ENCODE data around the gene ILKAP.

Gene ILKAP

DNA sequence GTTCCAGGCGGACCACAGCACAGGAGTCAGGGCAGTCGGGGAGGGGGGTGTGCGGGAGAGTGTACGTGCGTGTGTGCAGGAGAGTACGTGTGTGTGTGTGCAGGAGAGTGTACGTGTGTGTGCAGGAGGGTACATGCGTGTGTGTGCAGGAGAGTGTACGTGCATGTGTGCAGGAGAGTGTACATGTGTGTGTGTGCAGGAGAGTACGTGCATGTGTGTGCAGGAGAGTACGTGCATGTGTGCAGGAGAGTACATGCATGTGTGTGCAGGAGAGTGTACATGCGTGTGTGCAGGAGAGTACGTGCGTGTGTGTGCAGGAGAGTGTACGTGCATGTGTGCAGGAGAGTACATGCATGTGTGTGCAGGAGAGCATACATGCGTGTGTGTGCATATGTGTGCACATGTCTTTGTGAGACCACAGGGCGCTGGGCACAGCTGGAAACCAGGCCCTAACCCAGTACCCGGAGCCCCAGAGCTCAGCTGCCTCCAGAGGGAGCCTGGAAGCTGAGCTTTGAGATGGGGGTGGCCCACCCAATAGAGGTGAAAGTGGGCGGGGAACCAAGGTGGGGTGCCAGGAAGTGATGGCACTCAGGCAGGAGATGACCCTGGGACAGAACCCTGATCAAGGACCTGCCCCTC lies 78.9 kb downstream of the ILKAP start:
- DNase-seq (ENCODE audit: low spot score) = no peak

DNA sequence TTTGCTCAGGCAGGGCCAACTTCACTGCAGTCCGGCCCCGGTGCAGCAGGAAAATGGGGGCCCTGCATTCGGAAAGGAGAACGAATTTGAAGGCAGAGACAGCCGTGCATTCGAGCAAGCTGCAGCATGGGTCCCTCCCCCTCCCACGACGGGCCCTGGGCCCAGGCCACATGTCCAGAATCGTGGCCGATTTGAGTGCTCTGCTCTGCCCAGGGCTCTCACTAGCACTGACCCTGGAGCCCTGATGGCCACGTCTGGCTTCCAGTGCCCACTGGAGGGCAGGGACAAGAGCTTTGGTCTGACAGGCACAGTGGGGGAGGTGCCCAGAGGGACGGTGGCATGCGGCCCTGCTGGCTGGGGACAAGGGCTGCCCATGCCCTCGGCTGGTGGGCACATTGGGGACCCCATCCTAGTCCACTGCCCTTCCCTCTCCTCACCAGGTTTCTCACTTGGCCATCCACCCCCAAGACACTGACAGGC lies 79.5 kb downstream of the ILKAP start:
- no peak for DNase-seq (ENCODE audit: low spot score)

DNA sequence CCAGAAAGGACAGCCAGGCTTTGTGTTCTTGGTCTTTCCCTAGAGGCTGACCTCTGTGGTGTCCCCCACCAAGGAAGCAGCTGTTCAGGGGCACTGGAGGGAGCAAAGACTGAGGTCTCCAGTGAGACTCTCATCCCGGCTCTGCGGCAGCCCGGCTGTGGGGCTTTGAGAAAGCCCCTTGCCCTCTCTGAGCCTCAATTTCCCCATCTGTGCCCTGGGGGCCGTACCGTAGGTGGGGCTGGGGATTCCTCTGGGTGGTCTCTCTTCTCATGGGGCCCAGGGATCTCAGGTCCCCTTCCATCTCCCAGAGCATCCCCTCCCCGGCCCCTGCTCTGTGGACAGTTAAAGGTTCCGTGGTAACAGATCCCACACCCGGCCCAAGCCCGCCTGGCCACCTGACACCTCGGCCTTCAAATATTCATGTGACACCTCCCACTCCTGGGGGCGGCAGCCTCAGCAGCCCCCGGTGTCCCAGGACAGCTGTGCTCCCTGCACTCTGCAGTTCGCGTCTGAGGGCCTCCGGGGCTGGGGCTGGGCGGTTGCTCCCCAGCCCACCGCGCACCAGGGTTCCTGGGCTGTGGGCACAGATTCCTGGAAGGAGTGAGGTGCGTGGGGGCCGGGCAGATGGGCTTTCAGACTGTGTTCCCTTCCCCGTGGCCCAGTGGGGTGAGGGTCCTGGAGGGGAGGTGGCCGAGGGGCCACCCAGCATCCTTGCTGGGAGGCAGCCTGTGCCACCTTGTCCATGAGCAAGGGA lies 80.1 kb downstream of the ILKAP start:
- no peak for DNase-seq (ENCODE audit: low spot score)

DNA sequence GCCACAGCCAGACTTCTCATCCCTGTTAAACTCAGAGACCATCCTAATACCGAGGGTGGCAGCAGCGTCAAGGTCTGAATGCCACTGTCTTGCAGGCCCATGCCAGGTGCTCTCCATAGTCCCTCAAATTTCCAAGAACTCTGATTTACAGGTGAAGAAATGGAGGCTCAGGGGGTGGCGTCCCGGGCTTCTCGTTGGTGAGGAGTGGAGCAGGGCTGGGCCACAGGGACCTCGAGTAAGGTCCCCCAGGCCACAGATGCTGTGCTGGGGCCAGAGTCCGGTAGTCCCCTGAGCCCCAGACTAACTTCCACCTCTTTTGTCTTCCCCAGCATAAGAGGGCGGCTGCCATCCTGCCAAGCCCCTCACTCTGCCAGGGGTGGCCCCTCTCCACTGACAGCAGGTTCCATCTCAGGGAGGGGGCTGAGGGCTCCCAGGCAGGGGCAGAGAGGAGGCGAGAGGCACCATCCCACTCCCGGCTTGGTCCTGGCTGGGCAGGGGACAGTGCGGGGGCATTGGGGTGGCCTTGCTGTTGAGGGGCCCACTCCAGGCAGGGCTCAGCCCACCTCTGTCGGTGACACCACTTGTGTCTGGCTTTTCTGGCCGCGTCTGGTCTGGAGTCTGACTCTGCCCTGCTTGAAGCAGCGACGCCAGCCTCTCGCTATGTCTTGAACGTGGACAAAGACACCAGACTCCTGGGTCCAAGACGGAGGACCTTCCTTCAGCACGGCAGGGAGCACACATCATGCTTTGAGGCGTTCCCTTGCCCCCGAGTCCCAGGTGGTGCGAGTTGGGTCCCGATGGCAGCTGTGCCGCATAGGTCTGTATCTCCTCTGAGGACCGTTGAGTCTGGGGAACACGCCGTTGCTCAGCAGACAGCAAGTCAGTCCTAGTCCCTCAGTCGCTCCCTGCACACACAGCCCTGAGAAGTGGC lies 80.9 kb downstream of the ILKAP start:
- DNase-seq (ENCODE audit: low spot score) = no peak

DNA sequence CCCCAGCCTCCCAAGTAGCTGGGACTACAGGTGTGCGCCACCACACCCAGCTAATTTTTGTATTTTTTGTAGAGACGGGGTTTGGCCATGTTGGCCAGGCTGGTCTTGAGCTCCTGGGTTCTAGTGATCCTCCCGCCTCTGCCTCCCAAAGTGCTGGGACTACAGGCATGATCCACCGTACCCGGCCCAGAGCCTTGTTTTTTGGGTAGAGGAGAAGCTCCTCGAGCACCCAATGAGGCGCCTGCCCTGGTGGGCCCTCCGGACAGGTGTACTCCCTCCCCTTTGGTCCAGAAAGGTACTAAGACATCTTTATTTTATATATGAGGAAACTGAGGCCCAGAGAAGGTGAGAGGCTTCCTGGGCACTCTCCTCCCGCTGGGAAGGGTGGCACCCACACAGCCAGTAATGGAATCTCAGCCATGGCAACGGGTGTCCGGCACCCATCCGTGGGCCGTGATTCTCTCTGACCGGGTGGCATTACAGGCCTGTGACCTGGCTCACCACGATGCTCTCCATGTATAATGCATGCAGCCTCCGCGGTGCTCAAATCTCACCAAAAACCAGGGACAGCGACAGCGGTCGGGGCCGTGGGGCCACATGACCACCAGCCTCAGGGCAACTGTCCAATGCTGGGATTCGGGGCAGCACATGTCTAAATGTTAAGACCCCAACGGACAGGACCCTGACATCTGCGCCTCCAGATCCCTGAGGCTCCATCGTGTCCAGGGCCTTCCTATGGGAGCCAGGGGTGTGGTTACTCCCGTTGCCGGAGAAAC lies 81.8 kb downstream of the ILKAP start:
- no peak for DNase-seq (ENCODE audit: low spot score)

DNA sequence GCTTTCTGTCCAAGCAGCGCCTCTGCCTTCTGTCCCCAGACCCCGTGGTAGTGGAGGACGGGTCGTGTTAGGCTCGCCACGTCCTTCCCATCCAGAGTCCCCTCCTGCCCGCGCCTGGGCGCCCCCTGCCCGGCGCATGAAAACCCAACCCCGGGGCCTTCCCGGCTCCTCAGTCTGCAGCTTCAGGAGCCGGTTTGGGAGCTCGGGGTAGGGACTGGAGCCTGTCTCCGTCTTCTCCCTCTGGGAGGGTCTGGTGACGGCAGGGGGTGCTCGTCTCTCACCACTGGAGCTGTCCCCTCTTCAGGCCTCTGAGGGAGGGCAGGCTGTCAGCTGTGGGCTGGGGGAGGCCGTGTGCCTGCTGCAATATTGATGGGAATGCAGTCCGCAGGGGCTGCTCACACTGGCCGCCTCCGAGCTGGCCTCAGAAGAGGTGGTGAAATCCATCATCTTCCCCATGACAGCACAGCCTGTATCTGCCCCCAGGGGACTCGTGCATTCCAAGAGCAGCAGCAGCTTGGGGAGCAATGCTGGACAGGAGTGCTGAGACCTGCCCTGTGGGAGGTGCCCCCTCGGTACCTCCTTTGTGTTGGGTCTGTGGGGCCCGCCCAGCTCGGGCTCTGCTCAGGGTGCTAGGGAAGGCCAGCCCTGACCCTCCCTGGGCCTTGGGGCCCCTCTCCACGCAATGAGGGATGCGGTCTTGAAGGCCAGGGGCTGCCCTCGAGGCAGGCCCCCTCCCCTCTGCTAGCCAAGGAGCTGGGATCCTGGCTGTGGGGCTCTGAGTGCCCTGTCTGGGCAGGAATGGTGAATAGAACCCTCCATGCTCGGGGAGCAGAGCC lies 82.8 kb downstream of the ILKAP start:
- no peak for DNase-seq (ENCODE audit: low spot score)

All from pons (tissue), 1 donor.